Upper lobe of left lung (tissue), 6 donors: ENCODE data around the gene PHTF1. TPM values are rescaled to one million over a fixed set of nuclear protein-coding genes. Genes with fewer than 3 reads are reported as not detected.
A peak's percentile ranks its signal among the peaks of the same experiment; 100 is the strongest.
"Not testable (repeated sequence)": the region's sequence is repeated elsewhere in the genome, so short reads cannot be mapped to it uniquely, and the experiment has no call there.

Experiments used
- ATAC-seq, 2 donors: fragments of 200-7000 bp; cut with Tn5 transposase; one replicate each; pipeline ENCODE4 v1.9.1; 2022; ENCODE audit warnings: mild to moderate bottlenecking in 2 of 2, moderate library complexity in 2 of 2; ENCODE audit not compliant: low FRiP score in 2 of 2
- DNase-seq, 2 donors: peaks; one replicate each; pipeline ENCODE4 v3.0.0-alpha.2; 2019 to 2020
- H3K27ac ChIP-seq, 4 donors: fragments of 200-600 bp; sonication (generic); one replicate each; pipeline ENCODE4 v1.5.1; 2016 to 2019
- H3K27me3 ChIP-seq, 4 donors: fragments of 200-600 bp; sonication (generic); one replicate each; pipeline ENCODE4 v1.5.1; 2017 to 2019
- H3K36me3 ChIP-seq, 4 donors: fragments of 200-600 bp; sonication (generic); one replicate each; pipeline ENCODE4 v1.5.1; 2016 to 2019
- H3K4me1 ChIP-seq, 4 donors: fragments of 200-600 bp; sonication (generic); one replicate each; pipeline ENCODE4 v1.5.1; 2018 to 2019
- H3K4me3 ChIP-seq, 4 donors: fragments of 200-600 bp; sonication (generic); one replicate each; pipeline ENCODE4 v1.5.1; 2017 to 2019; ENCODE audit warnings: mild to moderate bottlenecking in 2 of 4, moderate library complexity in 1 of 4
- H3K9me3 ChIP-seq, 4 donors: fragments of 200-600 bp; sonication (generic); one replicate each; pipeline ENCODE4 v1.5.1; 2018 to 2019
- EP300 ChIP-seq, 4 donors: sonication (generic); formaldehyde crosslinking; IDR thresholded peaks; one replicate each; pipeline ENCODE4 v1.5.1; 2017; ENCODE audit warnings: antibody characterized with exemption in 4 of 4, control low read depth in 2 of 4
- POLR2A ChIP-seq, 4 donors: fragments of 450-650 bp; IDR thresholded peaks; one replicate each; pipeline ENCODE4 v1.5.1; 2016 to 2017; ENCODE audit warnings: antibody characterized with exemption in 4 of 4, mild to moderate bottlenecking in 2 of 4
- POLR2AphosphoS5 ChIP-seq, 2 donors: sonication (generic); formaldehyde crosslinking; IDR thresholded peaks; one replicate each; pipeline ENCODE4 v1.5.1; 2017; ENCODE audit warnings: antibody characterized with exemption in 2 of 2
- WGBS, 2 donors: methylation state at CpG; one replicate each; pipeline ENCODE4 v1.1.5; 2017 to 2018; 5-methylcytosine and 5-hydroxymethylcytosine counted together
- total RNA-seq, 6 donors: library from RNA; depleted of rRNA in 4 of 6; stranded (reverse); fragments of >200 nt in 4 of 6; gene quantifications; one replicate each; pipeline versions ENCODE4 v1.1.0 to v1.2.1, GENCODE V29; 2016 to 2021
- TF ChIP-seq, protein P1 (sequence below), 6 experiments: fragments of 450-650 bp in 4 of 6; fragments of 200-600 bp in 2 of 6; sonication (generic) in 2 of 6; IDR thresholded peaks; one replicate each; pipeline ENCODE4 v1.5.1; 2016 to 2019; ENCODE audit warnings: antibody characterized with exemption in 6 of 6
- donor health status: DM: no; HTN: no; CAD: no; lungs with moderate emphysema.
- donor health status: DM: no; HTN: yes; CAD: no; lungs with severe emphysema.

PHTF1 gene
- total RNA-seq, 6 donors from 2014 or later: 14.7 to 42.3 (median 22.7) TPM

DNA sequence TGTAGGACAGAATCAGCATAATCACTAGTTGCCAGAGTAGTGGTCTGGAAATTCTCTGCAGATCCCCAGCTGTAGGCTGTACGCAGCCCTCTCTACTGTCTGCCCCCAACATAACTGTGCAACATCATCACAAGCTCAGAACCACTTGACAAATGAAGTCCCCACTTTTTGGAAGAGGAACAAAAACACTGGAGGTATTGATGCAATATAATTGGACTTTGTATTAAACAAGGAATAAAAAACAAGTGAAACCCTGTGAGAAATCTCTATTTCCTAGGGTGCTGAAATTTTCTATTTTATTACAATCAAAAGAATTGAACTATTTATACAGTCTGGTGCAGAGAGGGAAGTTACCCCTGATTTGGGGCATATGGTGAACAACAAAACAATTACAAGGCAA is 15.2 kb downstream of the PHTF1 start:
- Histone ChIP-seq H3K4me1 (no peaks in the 10 kb centered on the region), H3K27ac (no peak overlapping the region), H3K9me3 (no peaks in the 10 kb centered on the region), H3K4me3 (no peak overlapping the region), H3K27me3 (no peaks in the 10 kb centered on the region), H3K36me3 (peaks cover 0 to 24% (median 1%) of the 10 kb centered on the region in 4 donors)
- DNase-seq (no peak), ATAC-seq (no peak)
- no peak for TF ChIP-seq POLR2A (IDR thresholded peaks at IDR 0.05)
- TF ChIP-seq, protein P1, sequence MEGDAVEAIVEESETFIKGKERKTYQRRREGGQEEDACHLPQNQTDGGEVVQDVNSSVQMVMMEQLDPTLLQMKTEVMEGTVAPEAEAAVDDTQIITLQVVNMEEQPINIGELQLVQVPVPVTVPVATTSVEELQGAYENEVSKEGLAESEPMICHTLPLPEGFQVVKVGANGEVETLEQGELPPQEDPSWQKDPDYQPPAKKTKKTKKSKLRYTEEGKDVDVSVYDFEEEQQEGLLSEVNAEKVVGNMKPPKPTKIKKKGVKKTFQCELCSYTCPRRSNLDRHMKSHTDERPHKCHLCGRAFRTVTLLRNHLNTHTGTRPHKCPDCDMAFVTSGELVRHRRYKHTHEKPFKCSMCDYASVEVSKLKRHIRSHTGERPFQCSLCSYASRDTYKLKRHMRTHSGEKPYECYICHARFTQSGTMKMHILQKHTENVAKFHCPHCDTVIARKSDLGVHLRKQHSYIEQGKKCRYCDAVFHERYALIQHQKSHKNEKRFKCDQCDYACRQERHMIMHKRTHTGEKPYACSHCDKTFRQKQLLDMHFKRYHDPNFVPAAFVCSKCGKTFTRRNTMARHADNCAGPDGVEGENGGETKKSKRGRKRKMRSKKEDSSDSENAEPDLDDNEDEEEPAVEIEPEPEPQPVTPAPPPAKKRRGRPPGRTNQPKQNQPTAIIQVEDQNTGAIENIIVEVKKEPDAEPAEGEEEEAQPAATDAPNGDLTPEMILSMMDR (IDR thresholded peaks at IDR 0.05): no peak
- TF ChIP-seq EP300 (IDR thresholded peaks at IDR 0.05): no peak
- no peak for TF ChIP-seq POLR2AphosphoS5 (IDR thresholded peaks at IDR 0.05)
- 80 to 91% methylated on average over 1 of the region's 1 CpG for WGBS, 2 donors

DNA sequence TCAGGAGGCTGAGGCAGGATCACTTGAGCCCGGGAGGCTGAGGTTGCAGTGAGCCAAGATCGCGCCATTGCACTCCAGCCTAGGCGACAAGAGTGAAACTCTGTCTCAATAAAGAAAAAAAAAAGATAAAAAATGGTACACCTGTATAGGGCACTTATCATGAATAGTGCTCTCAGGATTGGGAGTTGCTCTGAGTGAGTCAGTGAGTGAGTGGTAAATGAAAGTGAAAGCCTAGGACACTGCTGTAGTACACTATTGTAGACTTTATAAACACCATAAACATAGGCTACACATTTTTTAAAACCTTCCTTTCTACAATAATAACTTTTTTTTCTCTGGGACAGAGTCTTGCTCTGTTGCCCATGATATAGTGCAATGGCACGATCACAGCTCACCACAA is 16.8 kb downstream of the PHTF1 start:
- Histone ChIP-seq H3K27me3 (no peaks in the 10 kb centered on the region), H3K4me1 (no peaks in the 10 kb centered on the region), H3K9me3 (no peaks in the 10 kb centered on the region), H3K4me3 (no peak overlapping the region), H3K36me3 (peaks cover 0 to 24% (median 2%) of the 10 kb centered on the region in 4 donors), H3K27ac (no peak overlapping the region)
- peak in 1 of 2 donors; percentile 31 for ATAC-seq
- no peak for DNase-seq
- no peak for TF ChIP-seq POLR2A (IDR thresholded peaks at IDR 0.05)
- TF ChIP-seq, protein P1 (IDR thresholded peaks at IDR 0.05): no peak
- no peak for TF ChIP-seq EP300 (IDR thresholded peaks at IDR 0.05)
- no peak for TF ChIP-seq POLR2AphosphoS5 (IDR thresholded peaks at IDR 0.05)
- 86 to 94% methylated on average over 5 of the region's 5 CpGs for WGBS, 2 donors

DNA sequence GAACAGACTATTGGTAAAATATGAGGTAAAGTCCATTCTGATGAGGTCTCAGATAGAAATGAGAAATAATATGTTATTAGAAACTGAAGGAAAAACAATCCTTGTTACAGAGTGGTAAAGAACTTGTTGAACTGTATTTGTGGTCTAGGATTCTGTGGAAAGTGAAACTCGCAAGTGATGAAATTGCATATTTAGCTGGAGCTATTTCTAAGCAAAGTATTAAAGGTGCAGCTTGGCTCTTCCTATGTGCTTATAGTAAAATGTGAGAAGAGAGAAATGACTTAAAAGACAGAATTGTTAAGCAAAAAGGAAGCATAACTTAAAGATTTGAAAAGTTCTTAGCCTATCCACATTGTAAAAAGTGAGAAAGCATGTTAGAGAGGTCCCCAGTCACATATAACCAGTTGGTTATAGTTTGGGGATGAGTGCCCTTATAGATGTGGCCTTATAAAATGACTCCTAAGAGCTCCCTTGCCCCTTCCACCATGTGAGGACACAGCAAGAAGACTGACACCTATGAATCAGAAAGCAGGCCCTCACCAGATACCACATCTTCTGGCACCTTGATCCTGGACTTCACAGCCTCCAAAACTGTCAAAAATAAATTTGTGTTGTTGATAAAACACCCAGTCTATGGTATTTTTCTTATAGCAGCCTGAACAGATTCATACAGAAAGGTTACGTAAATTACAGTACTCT is 24.8 kb downstream of the PHTF1 start:
- no peaks in the 10 kb centered on the region for H3K27me3 ChIP-seq
- no peak overlapping the region for H3K4me3 ChIP-seq
- no peaks in the 10 kb centered on the region for H3K4me1 ChIP-seq
- TF ChIP-seq EP300 (IDR thresholded peaks at IDR 0.05) (no peak), POLR2A (IDR thresholded peaks at IDR 0.05) (no peak), POLR2AphosphoS5 (IDR thresholded peaks at IDR 0.05) (no peak)
- TF ChIP-seq, protein P1 (IDR thresholded peaks at IDR 0.05): no peak
- no peak for DNase-seq
- no peak for ATAC-seq
- H3K9me3 ChIP-seq: no peaks in the 10 kb centered on the region
- H3K27ac ChIP-seq: no peak overlapping the region
- 84% methylated on average over 2 of the region's 2 CpGs for WGBS, 2 donors
- H3K36me3 ChIP-seq: peaks cover 0 to 43% (median 9%) of the 10 kb centered on the region in 4 donors

DNA sequence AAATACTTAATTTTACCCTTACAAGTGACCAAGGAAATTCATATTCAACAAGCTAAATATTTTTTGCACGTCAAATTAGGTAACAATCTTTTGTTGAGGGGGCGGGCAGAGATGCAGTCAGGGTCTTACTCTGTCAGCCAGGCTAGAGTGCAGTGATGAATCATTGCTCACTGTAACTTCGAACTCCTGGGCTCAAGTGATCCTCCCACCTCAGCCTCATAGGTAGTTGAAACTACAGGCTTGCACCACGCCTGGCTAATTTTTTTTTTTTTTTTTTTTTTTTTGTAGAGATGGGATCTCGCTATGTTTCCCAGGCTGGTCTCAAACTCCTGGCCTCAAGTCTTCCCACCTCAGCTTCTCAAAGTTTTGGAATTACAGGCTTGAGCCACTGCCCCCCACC is 26.5 kb downstream of the PHTF1 start:
- no peaks in the 10 kb centered on the region for H3K9me3 ChIP-seq
- DNase-seq (no peak), ATAC-seq (no peak)
- no peak overlapping the region for H3K27ac ChIP-seq
- WGBS, 2 donors: 92 to 94% methylated on average over 5 of the region's 5 CpGs
- TF ChIP-seq POLR2AphosphoS5 (IDR thresholded peaks at IDR 0.05) (no peak), EP300 (IDR thresholded peaks at IDR 0.05) (no peak), POLR2A (IDR thresholded peaks at IDR 0.05) (no peak)
- TF ChIP-seq, protein P1 (IDR thresholded peaks at IDR 0.05): no peak
- no peaks in the 10 kb centered on the region for H3K27me3 ChIP-seq
- H3K4me1 ChIP-seq: no peaks in the 10 kb centered on the region
- peaks cover 0 to 37% (median 7%) of the 10 kb centered on the region in 4 donors for H3K36me3 ChIP-seq
- no peak overlapping the region for H3K4me3 ChIP-seq

DNA sequence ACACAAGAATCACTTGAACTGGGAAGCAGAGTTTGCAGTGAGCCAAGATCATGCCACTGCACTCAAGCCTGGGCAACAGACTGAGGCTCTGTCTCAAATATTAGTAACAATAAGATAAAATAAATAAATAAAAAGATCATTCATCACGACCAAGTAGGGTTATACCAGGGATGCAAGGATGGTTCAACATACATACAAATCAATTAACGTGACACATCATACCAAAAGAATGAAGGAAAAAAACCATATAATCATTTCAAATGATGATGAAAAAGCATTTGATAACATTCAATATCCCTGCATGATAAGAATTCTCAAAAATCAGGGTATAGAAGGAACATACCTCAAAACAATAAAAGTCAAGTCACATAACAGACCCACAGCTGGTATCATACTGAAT is 38.3 kb downstream of the PHTF1 start:
- ATAC-seq (no peak), DNase-seq (no peak)
- Histone ChIP-seq H3K36me3 (peaks cover 0 to 45% (median 37%) of the 10 kb centered on the region in 4 donors), H3K27me3 (no peaks in the 10 kb centered on the region), H3K9me3 (peaks cover 0 to 6% (median 0%) of the 10 kb centered on the region in 4 donors), H3K4me1 (no peaks in the 10 kb centered on the region), H3K27ac (no peak overlapping the region), H3K4me3 (no peak overlapping the region)
- 97 to 99% methylated on average over 2 of the region's 2 CpGs for WGBS, 2 donors
- TF ChIP-seq, protein P1 (IDR thresholded peaks at IDR 0.05): no peak
- TF ChIP-seq POLR2A (IDR thresholded peaks at IDR 0.05): no peak
- TF ChIP-seq POLR2AphosphoS5 (IDR thresholded peaks at IDR 0.05): no peak
- TF ChIP-seq EP300 (IDR thresholded peaks at IDR 0.05): no peak

DNA sequence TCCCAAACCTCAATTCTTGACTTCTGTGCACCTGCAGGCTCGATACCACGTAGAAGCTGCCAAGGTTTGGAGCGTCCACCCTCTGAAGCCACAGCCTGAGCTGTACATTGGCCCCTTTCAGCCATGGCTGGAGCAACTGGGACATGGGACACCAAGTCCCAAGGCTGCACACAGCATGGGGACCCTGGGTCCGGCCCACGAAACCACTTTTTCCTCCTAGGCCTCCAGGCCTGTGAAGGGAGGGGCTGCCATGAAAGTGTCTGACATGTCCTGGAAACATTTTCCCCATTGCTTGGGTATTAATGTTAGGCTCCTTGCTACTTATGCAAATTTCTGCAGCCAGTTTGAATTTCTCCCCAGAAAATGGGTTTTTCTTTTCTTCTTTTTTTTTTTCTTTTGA is 40.7 kb downstream of the PHTF1 start:
- H3K27me3 ChIP-seq, H3K4me1 ChIP-seq, H3K4me3 ChIP-seq, H3K27ac ChIP-seq, ATAC-seq, H3K9me3 ChIP-seq, DNase-seq: not testable (repeated sequence)
- 94 to 99% methylated on average over 3 to 5 of the region's 5 CpGs for WGBS, 2 donors
- peaks cover 0 to 36% (median 27%) of the 10 kb centered on the region in 4 donors for H3K36me3 ChIP-seq

DNA sequence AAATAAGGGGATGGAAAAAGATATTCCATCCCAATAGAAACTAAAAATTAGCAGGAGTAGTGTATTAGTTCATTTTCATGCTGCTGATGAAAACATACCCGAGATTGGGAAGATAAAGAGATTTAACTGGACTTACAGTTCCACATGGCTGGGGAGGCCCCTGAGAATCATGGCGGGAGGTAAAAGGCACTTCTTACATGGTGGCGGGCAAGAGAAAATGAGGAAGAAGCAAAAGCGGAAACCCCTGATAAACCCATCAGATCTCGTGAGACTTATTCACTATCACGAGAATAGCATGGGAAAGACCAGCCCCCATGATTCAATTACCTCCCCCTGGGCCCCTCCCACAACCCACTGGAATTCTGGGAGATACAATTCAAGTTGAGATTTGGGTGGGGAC is 41.8 kb downstream of the PHTF1 start:
- not testable (repeated sequence) for DNase-seq, H3K4me1 ChIP-seq, H3K27ac ChIP-seq, H3K9me3 ChIP-seq, H3K4me3 ChIP-seq, ATAC-seq, H3K27me3 ChIP-seq
- WGBS, 2 donors: 92 to 97% methylated on average over 6 of the region's 6 CpGs
- H3K36me3 ChIP-seq: peaks cover 0 to 39% (median 26%) of the 10 kb centered on the region in 4 donors
